Keratinocyte (primary cell): ENCODE data around the gene MICALL2. TPM values are rescaled to one million over a fixed set of nuclear protein-coding genes. Genes with fewer than 3 reads are reported as not detected.

ENCODE experiments used
- DNase-seq: peaks from one replicate; pipeline ENCODE4 v3.0.0-alpha.2; 2011; ENCODE audit warnings: low read depth, missing footprints, low spot score
- FAIRE-seq: peaks from 2 replicates; lab custom pipeline; 2011; peaks lifted over from hg19 to GRCh38; lab: Jason Lieb, UNC
- H2AFZ ChIP-seq: 2 replicates; pipeline ENCODE4 v1.6.0; 2012; ENCODE audit warnings: low read length, control low read depth, inconsistent platforms; ENCODE audit not compliant: control insufficient read depth
- H3K27ac ChIP-seq: 2 replicates; pipeline ENCODE4 v1.5.1; 2011; ENCODE audit warnings: low read length; ENCODE audit not compliant: control insufficient read depth, insufficient read depth
- H3K27me3 ChIP-seq: 3 replicates; pipeline ENCODE4 v1.6.0; 2011; ENCODE audit warnings: low read length; ENCODE audit not compliant: control insufficient read depth, insufficient read depth; ENCODE audit errors: extremely low read depth
- H3K36me3 ChIP-seq, 2 experiments: 2 replicates in 1 of 2; 3 replicates in 1 of 2; pipeline ENCODE4 v1.5.1; 2011; ENCODE audit warnings: low read length in 2 of 2, mild to moderate bottlenecking in 1 of 2; ENCODE audit not compliant: control insufficient read depth in 2 of 2, insufficient read depth in 2 of 2; ENCODE audit errors: extremely low read depth in 1 of 2
- H3K4me1 ChIP-seq: 3 replicates; pipeline ENCODE4 v1.5.1; 2011; ENCODE audit warnings: low read length; ENCODE audit not compliant: control insufficient read depth, insufficient read depth; ENCODE audit errors: extremely low read depth
- H3K4me2 ChIP-seq: 3 replicates; pipeline ENCODE4 v1.6.0; 2011; ENCODE audit warnings: low read depth, low read length; ENCODE audit not compliant: control insufficient read depth, insufficient read depth; ENCODE audit errors: extremely low read depth
- H3K4me3 ChIP-seq, 3 experiments: fragments of 200-600 bp in 1 of 3; sonication (generic) in 1 of 3; 2 replicates in 2 of 3; 3 replicates in 1 of 3; pipeline ENCODE4 v1.5.1; 2011 to 2016; ENCODE audit warnings: low read length in 3 of 3, mild to moderate bottlenecking in 3 of 3, control low read depth in 2 of 3, inconsistent platforms in 1 of 3, low read depth in 1 of 3, mixed read lengths in 1 of 3, mixed run types in 1 of 3, moderate library complexity in 1 of 3; ENCODE audit not compliant: control insufficient read depth in 2 of 3, insufficient read depth in 2 of 3; ENCODE audit errors: extremely low read depth in 1 of 3
- H3K79me2 ChIP-seq: 2 replicates; pipeline ENCODE4 v1.6.0; 2012; ENCODE audit warnings: low read length; ENCODE audit not compliant: control insufficient read depth, insufficient read depth
- H3K9ac ChIP-seq: 3 replicates; pipeline ENCODE4 v1.6.0; 2011; ENCODE audit warnings: low read length; ENCODE audit not compliant: control insufficient read depth, insufficient read depth; ENCODE audit errors: extremely low read depth
- H3K9me1 ChIP-seq: 3 replicates; pipeline ENCODE4 v1.6.0; 2011; ENCODE audit warnings: low read length; ENCODE audit not compliant: control insufficient read depth, insufficient read depth; ENCODE audit errors: extremely low read depth
- H3K9me3 ChIP-seq: 2 replicates; pipeline ENCODE4 v1.5.1; 2012; ENCODE audit warnings: low read depth, low read length; ENCODE audit not compliant: control insufficient read depth
- H4K20me1 ChIP-seq: 3 replicates; pipeline ENCODE4 v1.6.0; 2011; ENCODE audit warnings: low read length; ENCODE audit not compliant: control insufficient read depth, insufficient read depth; ENCODE audit errors: extremely low read depth
- EZH2 ChIP-seq: IDR thresholded peaks from one replicate; pipeline ENCODE4 v1.6.1; 2012; ENCODE audit warnings: inconsistent platforms, mild to moderate bottlenecking, low read length, moderate library complexity
- dilution Hi-C: fragments of 300-500 bp; cut with MboI; formaldehyde crosslinking; loops from one replicate; pipeline ENCODE4 v1.7.0; 2020; ENCODE audit warnings: low sequenced_read_pairs; ENCODE audit not compliant: extremely low pct_ligation_motif_present
- polyA plus RNA-seq, 5 experiments: library from polyadenylated mRNA; depleted of rRNA in 3 of 5; stranded (reverse) in 3 of 5; stranded (forward) in 1 of 5; unstranded in 1 of 5; fragments of >200 nt; gene quantifications; 1 replicate in 1 of 5; 2 replicates in 3 of 5; 3 replicates in 1 of 5; pipeline versions ENCODE4 v1.2.1 to v1.2.3, GENCODE V29; 2011 to 2012; ENCODE audit warnings: missing spikeins in 2 of 5, low read depth in 1 of 5, low replicate concordance in 1 of 5
- TF ChIP-seq, protein P1 (sequence below), 3 experiments: IDR thresholded peaks in 1 of 3; conservative IDR thresholded peaks in 1 of 3; optimal IDR thresholded peaks in 1 of 3; 2 replicates in 2 of 3; 3 replicates in 1 of 3; pipeline versions ENCODE3 to v1.5.1; 2011; ENCODE audit warnings: low read length in 3 of 3, mild to moderate bottlenecking in 3 of 3, moderate library complexity in 2 of 3, control low read depth in 1 of 3, inconsistent platforms in 1 of 3; ENCODE audit not compliant: insufficient read depth in 2 of 3; ENCODE audit errors: extremely low read depth in 1 of 3

MICALL2 gene
- polyA plus RNA-seq, 1 donor (not counting 4 experiments of a cell fraction or from before 2014, with no cell fraction given): 10.4 TPM

- Histone ChIP-seq H3K4me2 (no peak overlapping the region), H3K79me2 (peaks cover 4% of the 10 kb centered on the region), H3K27me3 (no peaks in the 10 kb centered on the region), H3K4me1 (no peaks in the 10 kb centered on the region), H3K36me3 (peaks cover 24 to 29% of the 10 kb centered on the region in 2 experiments), H3K9ac (no peak overlapping the region), H3K27ac (no peak overlapping the region), H4K20me1 (no peaks in the 10 kb centered on the region), H3K9me1 (no peaks in the 10 kb centered on the region), H2AFZ (no peak overlapping the region), H3K4me3 (no peak overlapping the region), H3K9me3 (no peaks in the 10 kb centered on the region)
- no peak for TF ChIP-seq EZH2
- TF ChIP-seq, protein P1, sequence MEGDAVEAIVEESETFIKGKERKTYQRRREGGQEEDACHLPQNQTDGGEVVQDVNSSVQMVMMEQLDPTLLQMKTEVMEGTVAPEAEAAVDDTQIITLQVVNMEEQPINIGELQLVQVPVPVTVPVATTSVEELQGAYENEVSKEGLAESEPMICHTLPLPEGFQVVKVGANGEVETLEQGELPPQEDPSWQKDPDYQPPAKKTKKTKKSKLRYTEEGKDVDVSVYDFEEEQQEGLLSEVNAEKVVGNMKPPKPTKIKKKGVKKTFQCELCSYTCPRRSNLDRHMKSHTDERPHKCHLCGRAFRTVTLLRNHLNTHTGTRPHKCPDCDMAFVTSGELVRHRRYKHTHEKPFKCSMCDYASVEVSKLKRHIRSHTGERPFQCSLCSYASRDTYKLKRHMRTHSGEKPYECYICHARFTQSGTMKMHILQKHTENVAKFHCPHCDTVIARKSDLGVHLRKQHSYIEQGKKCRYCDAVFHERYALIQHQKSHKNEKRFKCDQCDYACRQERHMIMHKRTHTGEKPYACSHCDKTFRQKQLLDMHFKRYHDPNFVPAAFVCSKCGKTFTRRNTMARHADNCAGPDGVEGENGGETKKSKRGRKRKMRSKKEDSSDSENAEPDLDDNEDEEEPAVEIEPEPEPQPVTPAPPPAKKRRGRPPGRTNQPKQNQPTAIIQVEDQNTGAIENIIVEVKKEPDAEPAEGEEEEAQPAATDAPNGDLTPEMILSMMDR (optimal IDR thresholded peaks at IDR 0.05 in 1 of 3, IDR thresholded peaks at IDR 0.05 in 1 of 3, conservative IDR thresholded peaks at IDR 0.05 in 1 of 3; ENCODE audit: extremely low read depth in 1 of 3, insufficient read depth in 2 of 3, low read length in 3 of 3): no peak
- DNase-seq (no peak), FAIRE-seq (no peak)
- dilution Hi-C loops: no loop called here
Observed at GRCh38 chr7:1495564-1496242, 36.4 kb upstream of the MICALL2 start.

- DNase-seq (no peak), FAIRE-seq (no peak)
- TF ChIP-seq EZH2: no peak
- TF ChIP-seq, protein P1 (optimal IDR thresholded peaks at IDR 0.05 in 1 of 3, IDR thresholded peaks at IDR 0.05 in 1 of 3, conservative IDR thresholded peaks at IDR 0.05 in 1 of 3; ENCODE audit: extremely low read depth in 1 of 3, insufficient read depth in 2 of 3, low read length in 3 of 3): no peak
- dilution Hi-C loops: no loop called here
- Histone ChIP-seq H2AFZ (no peak overlapping the region), H3K79me2 (no peaks in the 10 kb centered on the region), H3K4me3 (no peak overlapping the region), H3K27ac (no peak overlapping the region), H3K4me1 (no peaks in the 10 kb centered on the region), H4K20me1 (no peaks in the 10 kb centered on the region), H3K4me2 (no peak overlapping the region), H3K9ac (no peak overlapping the region), H3K9me1 (no peaks in the 10 kb centered on the region), H3K9me3 (no peaks in the 10 kb centered on the region), H3K36me3 (peaks cover 27 to 33% of the 10 kb centered on the region in 2 experiments), H3K27me3 (no peaks in the 10 kb centered on the region)
Observed at GRCh38 chr7:1494866-1495563, 35.7 kb upstream of the MICALL2 start.
